Measurements from ENCODE around the gene PIGR.

GRCh38 chr1:206932177-206932576 lies 14.1 kb downstream of the PIGR start:
- TF ChIP-seq CTCF (IDR thresholded peaks at IDR 0.05) (no peak), POLR2A (IDR thresholded peaks at IDR 0.05) (no peak)

Data from adrenal gland (tissue), 5 donors.